Measurements from ENCODE around the gene PELI1. TPM values are rescaled to one million over a fixed set of nuclear protein-coding genes. Genes with fewer than 3 reads are reported as not detected.

PELI1 gene
- total RNA-seq, 1 donor from 2014 or later: 60.4 TPM

DNA sequence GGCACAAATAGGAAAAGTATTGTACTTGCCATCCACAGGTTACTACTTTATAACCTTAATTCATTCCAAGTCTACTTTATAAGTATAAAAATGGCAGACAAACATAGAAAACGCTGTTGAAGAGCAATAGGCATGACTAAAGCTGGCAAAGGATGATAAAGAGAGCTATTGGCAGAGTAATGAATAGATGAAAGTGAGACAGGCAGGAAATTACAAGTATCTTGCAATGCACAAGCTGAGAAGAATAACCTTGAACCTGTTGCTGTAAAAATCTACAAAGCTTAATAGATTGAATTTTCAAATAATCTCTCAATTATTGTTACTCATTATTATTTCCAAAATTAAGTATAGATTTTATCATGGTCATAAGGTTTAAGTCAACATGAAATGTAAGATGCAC, 8.8 kb downstream of the PELI1 start:
- Histone ChIP-seq H3K36me3 (no peaks in the 10 kb centered on the region), H3K4me3 (no peak overlapping the region), H3K27me3 (no peaks in the 10 kb centered on the region), H3K9me3 (no peaks in the 10 kb centered on the region), H3K27ac (no peak overlapping the region), H3K4me1 (peaks cover 83% of the 10 kb centered on the region)
- intact Hi-C loops (cut with DNase I): no loop called here
- DNase-seq (ENCODE audit: extremely low spot score in 2 of 2): no peak
- no peak for TF ChIP-seq POLR2AphosphoS5 (IDR thresholded peaks at IDR 0.05; ENCODE audit: insufficient read depth in 1 of 2, low read depth in 1 of 2)
- TF ChIP-seq POLR2A (IDR thresholded peaks at IDR 0.05): no peak
- TF ChIP-seq, protein P1, sequence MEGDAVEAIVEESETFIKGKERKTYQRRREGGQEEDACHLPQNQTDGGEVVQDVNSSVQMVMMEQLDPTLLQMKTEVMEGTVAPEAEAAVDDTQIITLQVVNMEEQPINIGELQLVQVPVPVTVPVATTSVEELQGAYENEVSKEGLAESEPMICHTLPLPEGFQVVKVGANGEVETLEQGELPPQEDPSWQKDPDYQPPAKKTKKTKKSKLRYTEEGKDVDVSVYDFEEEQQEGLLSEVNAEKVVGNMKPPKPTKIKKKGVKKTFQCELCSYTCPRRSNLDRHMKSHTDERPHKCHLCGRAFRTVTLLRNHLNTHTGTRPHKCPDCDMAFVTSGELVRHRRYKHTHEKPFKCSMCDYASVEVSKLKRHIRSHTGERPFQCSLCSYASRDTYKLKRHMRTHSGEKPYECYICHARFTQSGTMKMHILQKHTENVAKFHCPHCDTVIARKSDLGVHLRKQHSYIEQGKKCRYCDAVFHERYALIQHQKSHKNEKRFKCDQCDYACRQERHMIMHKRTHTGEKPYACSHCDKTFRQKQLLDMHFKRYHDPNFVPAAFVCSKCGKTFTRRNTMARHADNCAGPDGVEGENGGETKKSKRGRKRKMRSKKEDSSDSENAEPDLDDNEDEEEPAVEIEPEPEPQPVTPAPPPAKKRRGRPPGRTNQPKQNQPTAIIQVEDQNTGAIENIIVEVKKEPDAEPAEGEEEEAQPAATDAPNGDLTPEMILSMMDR (IDR thresholded peaks at IDR 0.05): no peak

DNA sequence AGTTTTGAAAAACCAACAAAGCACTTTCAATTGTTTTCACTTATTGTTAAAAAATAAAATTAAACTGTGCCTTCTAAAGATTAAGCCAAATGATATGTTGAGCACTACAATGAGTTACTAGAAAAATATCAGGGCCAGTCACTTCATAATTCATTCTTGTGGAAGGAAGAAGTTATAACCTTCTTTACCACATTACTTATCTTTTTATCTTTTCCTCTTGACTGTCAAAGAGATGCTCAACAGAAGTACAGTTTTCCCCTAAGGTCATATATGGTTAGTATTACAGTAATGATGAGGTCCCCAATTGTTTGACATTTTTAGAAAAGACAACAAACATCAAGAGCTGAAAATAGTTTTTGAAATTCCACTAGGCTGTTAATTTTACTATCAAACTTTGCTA, 9.4 kb downstream of the PELI1 start:
- Histone ChIP-seq H3K36me3 (no peaks in the 10 kb centered on the region), H3K4me1 (peaks cover 77% of the 10 kb centered on the region), H3K27me3 (no peaks in the 10 kb centered on the region), H3K4me3 (no peak overlapping the region), H3K9me3 (no peaks in the 10 kb centered on the region), H3K27ac (no peak overlapping the region)
- TF ChIP-seq, protein P1 (IDR thresholded peaks at IDR 0.05): no peak
- TF ChIP-seq POLR2A (IDR thresholded peaks at IDR 0.05) (no peak), POLR2AphosphoS5 (IDR thresholded peaks at IDR 0.05; ENCODE audit: insufficient read depth in 1 of 2, low read depth in 1 of 2) (no peak)
- intact Hi-C loops (cut with DNase I): no loop called here
- no peak for DNase-seq (ENCODE audit: extremely low spot score in 2 of 2)

DNA sequence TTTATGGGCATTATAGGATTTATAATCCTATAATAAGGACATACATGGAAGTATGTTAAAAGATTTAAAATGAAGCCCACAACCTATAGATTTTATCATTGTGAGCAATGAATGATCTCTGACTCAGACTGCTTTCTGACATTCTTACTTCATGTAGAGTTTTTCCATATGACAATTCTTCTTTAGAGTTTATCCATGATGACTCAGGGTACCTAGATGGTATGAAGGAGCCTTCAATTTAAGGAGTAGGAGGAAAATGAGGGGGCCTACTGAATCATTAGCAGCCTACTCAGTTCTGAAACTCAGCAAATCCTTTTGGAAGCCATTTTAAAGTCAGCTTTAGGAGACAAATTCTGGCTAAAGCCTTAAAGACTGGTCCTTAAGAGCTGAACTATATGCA, 10.4 kb downstream of the PELI1 start:
- Histone ChIP-seq H3K27ac (no peak overlapping the region), H3K27me3 (no peaks in the 10 kb centered on the region), H3K4me3 (no peak overlapping the region), H3K4me1 (peaks cover 75% of the 10 kb centered on the region), H3K9me3 (no peaks in the 10 kb centered on the region), H3K36me3 (no peaks in the 10 kb centered on the region)
- no peak for TF ChIP-seq POLR2A (IDR thresholded peaks at IDR 0.05)
- TF ChIP-seq POLR2AphosphoS5 (IDR thresholded peaks at IDR 0.05; ENCODE audit: insufficient read depth in 1 of 2, low read depth in 1 of 2): no peak
- TF ChIP-seq, protein P1 (IDR thresholded peaks at IDR 0.05): no peak
- DNase-seq (ENCODE audit: extremely low spot score in 2 of 2): no peak
- intact Hi-C loops (cut with DNase I): no loop called here

DNA sequence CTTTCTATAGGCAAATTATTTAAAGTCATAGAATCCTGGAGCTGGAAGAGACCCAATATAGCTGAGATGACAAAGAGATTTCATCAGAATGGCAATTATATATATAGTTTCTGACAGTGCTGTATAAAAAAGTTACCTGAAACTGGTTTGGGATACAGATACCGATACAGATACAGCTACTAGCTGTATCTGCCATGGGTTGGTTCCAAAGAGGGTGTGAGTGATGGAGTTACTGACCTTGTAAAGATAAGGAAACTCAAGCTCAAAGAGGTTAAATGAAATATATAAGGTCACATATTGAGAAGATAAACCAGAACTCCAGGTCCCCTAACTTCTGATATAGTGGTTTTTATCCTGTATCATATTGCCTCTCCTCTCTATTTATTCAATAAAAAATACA, 10.9 kb downstream of the PELI1 start:
- intact Hi-C loops (cut with DNase I): no loop called here
- Histone ChIP-seq H3K27me3 (no peaks in the 10 kb centered on the region), H3K4me3 (no peak overlapping the region), H3K4me1 (peaks cover 74% of the 10 kb centered on the region), H3K36me3 (no peaks in the 10 kb centered on the region), H3K27ac (no peak overlapping the region), H3K9me3 (no peaks in the 10 kb centered on the region)
- no peak for DNase-seq (ENCODE audit: extremely low spot score in 2 of 2)
- TF ChIP-seq POLR2AphosphoS5 (IDR thresholded peaks at IDR 0.05; ENCODE audit: insufficient read depth in 1 of 2, low read depth in 1 of 2) (no peak), POLR2A (IDR thresholded peaks at IDR 0.05) (no peak)
- TF ChIP-seq, protein P1 (IDR thresholded peaks at IDR 0.05): no peak

DNA sequence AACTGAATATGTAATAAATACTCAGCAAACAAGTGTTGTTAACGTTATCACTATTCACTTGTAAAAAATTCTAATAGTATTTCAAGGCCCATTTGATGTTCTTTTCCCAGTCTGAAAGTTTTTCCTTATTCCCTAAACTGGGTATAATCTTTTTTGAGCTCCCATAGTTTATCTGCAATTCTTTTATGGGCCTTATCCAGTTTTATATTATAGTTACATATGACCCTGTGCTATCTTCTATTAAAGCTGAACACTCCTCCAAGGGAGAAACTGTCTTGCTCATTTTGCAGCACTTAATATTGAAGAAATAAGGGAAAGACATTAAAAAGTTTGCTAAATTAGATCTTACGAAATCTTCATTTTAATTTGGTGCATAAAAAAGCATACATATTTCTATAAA, 13.9 kb downstream of the PELI1 start:
- Histone ChIP-seq H3K4me3 (no peak overlapping the region), H3K4me1 (peaks cover 45% of the 10 kb centered on the region), H3K9me3 (no peaks in the 10 kb centered on the region), H3K27me3 (no peaks in the 10 kb centered on the region), H3K27ac (no peak overlapping the region), H3K36me3 (no peaks in the 10 kb centered on the region)
- DNase-seq (ENCODE audit: extremely low spot score in 2 of 2): no peak
- intact Hi-C loops (cut with DNase I): no loop called here
- TF ChIP-seq POLR2A (IDR thresholded peaks at IDR 0.05) (no peak), POLR2AphosphoS5 (IDR thresholded peaks at IDR 0.05; ENCODE audit: insufficient read depth in 1 of 2, low read depth in 1 of 2) (no peak)
- TF ChIP-seq, protein P1 (IDR thresholded peaks at IDR 0.05): no peak

Data from vagina (tissue), 2 donors.